Parathyroid adenoma (tissue), 2 donors: ENCODE data around the gene PMFBP1.
"Not testable (repeated sequence)": the region's sequence is repeated elsewhere in the genome, so short reads cannot be mapped to it uniquely, and the experiment has no call there.

Experiments used
- H2AFZ ChIP-seq: fragments of 300-600 bp; sonication (generic); one replicate; pipeline ENCODE4 v1.7.0; 2017; ENCODE audit warnings: antibody characterized with exemption, mild to moderate bottlenecking
- H3K27ac ChIP-seq: fragments of 300-600 bp; sonication (generic); one replicate; pipeline ENCODE4 v1.7.0; 2017
- H3K27me3 ChIP-seq: fragments of 300-600 bp; sonication (generic); one replicate; pipeline ENCODE4 v1.7.0; 2017; ENCODE audit warnings: low read length; ENCODE audit not compliant: control insufficient read depth, insufficient read depth
- H3K36me3 ChIP-seq: fragments of 300-600 bp; sonication (generic); one replicate; pipeline ENCODE4 v1.7.0; 2017; ENCODE audit warnings: low read length; ENCODE audit not compliant: control insufficient read depth, insufficient read depth
- H3K4me1 ChIP-seq: fragments of 300-600 bp; sonication (generic); one replicate; pipeline ENCODE4 v1.7.0; 2017; ENCODE audit warnings: control low read depth
- H3K4me2 ChIP-seq: fragments of 300-600 bp; sonication (generic); one replicate; pipeline ENCODE4 v1.7.0; 2017; ENCODE audit warnings: low read length
- H3K4me3 ChIP-seq: fragments of 300-600 bp; sonication (generic); one replicate; pipeline ENCODE4 v1.7.0; 2017; ENCODE audit warnings: low read depth, low read length
- H3K79me2 ChIP-seq: fragments of 300-600 bp; sonication (generic); one replicate; pipeline ENCODE4 v1.7.0; 2017; ENCODE audit warnings: control low read depth
- H3K9ac ChIP-seq: fragments of 300-600 bp; sonication (generic); one replicate; pipeline ENCODE4 v1.7.0; 2017; ENCODE audit warnings: mild to moderate bottlenecking
- H3K9me3 ChIP-seq: fragments of 300-600 bp; sonication (generic); one replicate; pipeline ENCODE4 v1.7.0; 2017; ENCODE audit warnings: low read length; ENCODE audit not compliant: control insufficient read depth
- CTCF ChIP-seq: fragments of 300-600 bp; sonication (generic); IDR thresholded peaks from one replicate; pipeline ENCODE4 v1.7.0; 2017; ENCODE audit warnings: antibody characterized with exemption, mild to moderate bottlenecking
- donor health status: primary hyperparathyroidism.

PMFBP1 gene

GRCh38 chr16:72092832-72093447 lies 79.0 kb downstream of the PMFBP1 start:
- no peak overlapping the region for H3K9ac ChIP-seq
- peak overlapping the region; percentile 77 for H3K4me2 ChIP-seq
- peaks cover 13% of the 10 kb centered on the region for H3K79me2 ChIP-seq
- H3K36me3 ChIP-seq = no peaks in the 10 kb centered on the region
- TF ChIP-seq CTCF = peak; percentile 5
- H3K4me3 ChIP-seq = peak overlapping the region; percentile 88
- H3K27me3 ChIP-seq = no peaks in the 10 kb centered on the region
- H3K9me3 ChIP-seq = no peaks in the 10 kb centered on the region
- peak overlapping the region; percentile 79 for H3K27ac ChIP-seq
- H3K4me1 ChIP-seq = no peaks in the 10 kb centered on the region
- H2AFZ ChIP-seq = peak overlapping the region; percentile 80

- Histone ChIP-seq H3K4me2 (no peak overlapping the region), H3K9me3 (no peaks in the 10 kb centered on the region), H2AFZ (no peak overlapping the region), H3K9ac (no peak overlapping the region), H3K36me3 (no peaks in the 10 kb centered on the region), H3K27ac (no peak overlapping the region), H3K79me2 (peaks cover 13% of the 10 kb centered on the region), H3K4me1 (no peaks in the 10 kb centered on the region), H3K4me3 (no peak overlapping the region), H3K27me3 (no peaks in the 10 kb centered on the region)
- TF ChIP-seq CTCF = no peak
Measured at GRCh38 chr16:72091217-72091616, 80.7 kb downstream of the PMFBP1 start.

GRCh38 chr16:72085002-72085401 lies 87.0 kb downstream of the PMFBP1 start:
- no peaks in the 10 kb centered on the region for H3K36me3 ChIP-seq
- no peaks in the 10 kb centered on the region for H3K79me2 ChIP-seq

GRCh38 chr16:72084445-72084844 lies 87.5 kb downstream of the PMFBP1 start:
- H3K4me3 ChIP-seq = no peak overlapping the region
- H3K36me3 ChIP-seq = no peaks in the 10 kb centered on the region
- no peaks in the 10 kb centered on the region for H3K9me3 ChIP-seq
- H3K27ac ChIP-seq = no peak overlapping the region
- no peaks in the 10 kb centered on the region for H3K4me1 ChIP-seq
- H3K9ac ChIP-seq = no peak overlapping the region
- H2AFZ ChIP-seq = no peak overlapping the region
- no peak for TF ChIP-seq CTCF
- peaks cover 2% of the 10 kb centered on the region for H3K79me2 ChIP-seq
- H3K27me3 ChIP-seq = no peaks in the 10 kb centered on the region
- H3K4me2 ChIP-seq = no peak overlapping the region

More at GRCh38 chr16:72085002-72085401, 87.0 kb downstream of the PMFBP1 start:
- no peak overlapping the region for H3K4me3 ChIP-seq
- TF ChIP-seq CTCF = no peak
- no peaks in the 10 kb centered on the region for H3K4me1 ChIP-seq
- no peak overlapping the region for H3K4me2 ChIP-seq
- no peak overlapping the region for H2AFZ ChIP-seq
- no peak overlapping the region for H3K27ac ChIP-seq
- H3K9ac ChIP-seq = no peak overlapping the region
- no peaks in the 10 kb centered on the region for H3K9me3 ChIP-seq
- H3K27me3 ChIP-seq = no peaks in the 10 kb centered on the region

GRCh38 chr16:72083778-72084404 lies 88.1 kb downstream of the PMFBP1 start:
- H3K4me1 ChIP-seq = no peaks in the 10 kb centered on the region
- no peak overlapping the region for H3K27ac ChIP-seq
- peaks cover 2% of the 10 kb centered on the region for H3K79me2 ChIP-seq
- H3K36me3 ChIP-seq = no peaks in the 10 kb centered on the region
- H3K9me3 ChIP-seq = no peaks in the 10 kb centered on the region
- H2AFZ ChIP-seq = no peak overlapping the region
- H3K27me3 ChIP-seq = no peaks in the 10 kb centered on the region
- H3K4me3 ChIP-seq = no peak overlapping the region
- no peak for TF ChIP-seq CTCF
- H3K9ac ChIP-seq = no peak overlapping the region
- no peak overlapping the region for H3K4me2 ChIP-seq

GRCh38 chr16:72076991-72077706 lies 94.8 kb downstream of the PMFBP1 start:
- not testable (repeated sequence) for H2AFZ ChIP-seq, H3K9me3 ChIP-seq, H3K4me1 ChIP-seq, H3K9ac ChIP-seq, H3K27me3 ChIP-seq, H3K27ac ChIP-seq, H3K79me2 ChIP-seq, H3K4me3 ChIP-seq, H3K36me3 ChIP-seq, H3K4me2 ChIP-seq
